Frontal cortex (tissue), 4 donors: Measurements from ENCODE around the gene WDFY2. TPM values are rescaled to one million over a fixed set of nuclear protein-coding genes. Genes with fewer than 3 reads are reported as not detected.
A peak's percentile ranks its signal among the peaks of the same experiment; 100 is the strongest.

ENCODE experiments used
- DNase-seq, 2 donors: peaks; one replicate each; pipeline ENCODE4 v3.0.0; 2012; ENCODE audit warnings: low spot score in 2 of 2
- FAIRE-seq: peaks from 2 replicates; lab custom pipeline; 2012; peaks lifted over from hg19 to GRCh38; lab: Jason Lieb, UNC
- total RNA-seq: library from RNA; depleted of rRNA; stranded (reverse); fragments of >200 nt; gene quantifications from one replicate; pipeline ENCODE4 v1.2.3, GENCODE V29; 2014
- donor health status: control.
- donor health status: control.
- donor health status: control.

Gene WDFY2
- total RNA-seq, 1 donor from 2014 or later = 4.9 TPM

DNA sequence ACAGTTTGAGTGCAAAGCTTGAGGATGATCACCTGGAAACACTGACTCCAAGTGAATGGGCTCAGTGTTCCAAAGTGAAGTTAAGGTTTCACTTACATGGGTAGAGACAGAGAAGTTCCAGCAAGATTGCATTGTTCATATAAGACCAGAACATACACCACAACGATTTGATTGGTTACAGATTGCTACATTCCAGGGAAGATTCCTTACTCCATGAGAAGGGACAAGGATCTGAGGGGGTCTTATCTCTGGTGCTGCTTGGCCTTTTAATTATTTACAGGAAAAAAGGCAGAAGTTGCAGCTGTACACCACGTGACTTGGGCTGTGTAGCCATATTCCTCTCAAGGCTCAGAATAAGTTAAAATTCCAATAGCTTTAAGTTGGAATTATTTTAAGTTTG is 12.3 kb downstream of the WDFY2 start:
- no peak for DNase-seq
- no peak for FAIRE-seq

DNA sequence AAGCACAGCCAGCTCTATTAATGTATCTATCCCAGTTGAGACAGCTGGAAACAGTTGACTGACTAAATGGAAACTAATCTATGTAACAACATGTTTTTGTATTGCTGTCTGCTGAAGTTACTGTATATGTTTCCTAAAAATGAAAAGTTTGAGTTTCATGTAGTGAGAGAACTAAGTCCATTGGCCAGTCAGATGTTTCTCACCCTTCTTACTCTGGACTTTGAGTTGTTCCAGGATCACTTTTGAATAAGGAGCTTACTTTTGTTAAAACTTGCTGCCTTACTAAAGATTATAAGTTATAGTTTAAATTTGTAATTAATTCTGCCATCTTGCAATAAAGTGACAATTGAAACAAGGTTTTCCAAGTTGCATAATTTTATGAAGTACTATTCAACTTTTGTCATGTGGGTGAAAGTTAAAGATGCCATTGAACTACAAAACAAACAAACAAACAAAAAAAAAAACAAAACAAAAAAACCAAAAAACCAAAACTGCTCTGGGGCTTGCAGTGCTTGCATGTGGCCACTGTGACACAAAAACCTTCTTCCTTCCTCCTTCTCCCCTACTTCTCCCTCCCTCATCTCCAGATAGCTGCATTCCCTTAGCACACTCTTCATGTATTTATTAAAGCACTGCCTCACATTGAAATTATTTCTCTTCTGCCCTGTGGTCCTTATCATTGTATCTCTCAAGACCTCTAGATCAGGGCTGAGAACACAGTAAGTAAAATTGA is 15.3 kb downstream of the WDFY2 start:
- FAIRE-seq (no peak), DNase-seq (no peak)

DNA sequence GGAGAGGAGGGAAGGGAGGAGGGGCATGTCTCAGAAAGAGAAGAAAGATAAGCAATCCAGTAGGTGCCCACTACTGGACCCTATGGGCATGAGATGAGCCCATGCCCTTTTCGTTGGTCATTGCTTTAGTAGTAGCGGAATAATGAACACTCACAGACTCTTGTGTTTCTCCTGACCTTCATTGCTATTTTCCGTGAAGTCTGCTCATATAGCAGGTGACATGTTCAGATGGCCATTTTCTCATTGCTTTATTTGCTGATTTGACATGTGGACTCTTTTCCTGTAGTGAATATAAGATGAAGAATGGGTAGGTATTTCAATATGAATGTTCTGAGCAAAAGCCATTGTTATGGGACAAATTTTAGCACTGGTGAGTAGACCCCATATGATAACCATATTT is 16.4 kb downstream of the WDFY2 start:
- no peak for DNase-seq
- no peak for FAIRE-seq

DNA sequence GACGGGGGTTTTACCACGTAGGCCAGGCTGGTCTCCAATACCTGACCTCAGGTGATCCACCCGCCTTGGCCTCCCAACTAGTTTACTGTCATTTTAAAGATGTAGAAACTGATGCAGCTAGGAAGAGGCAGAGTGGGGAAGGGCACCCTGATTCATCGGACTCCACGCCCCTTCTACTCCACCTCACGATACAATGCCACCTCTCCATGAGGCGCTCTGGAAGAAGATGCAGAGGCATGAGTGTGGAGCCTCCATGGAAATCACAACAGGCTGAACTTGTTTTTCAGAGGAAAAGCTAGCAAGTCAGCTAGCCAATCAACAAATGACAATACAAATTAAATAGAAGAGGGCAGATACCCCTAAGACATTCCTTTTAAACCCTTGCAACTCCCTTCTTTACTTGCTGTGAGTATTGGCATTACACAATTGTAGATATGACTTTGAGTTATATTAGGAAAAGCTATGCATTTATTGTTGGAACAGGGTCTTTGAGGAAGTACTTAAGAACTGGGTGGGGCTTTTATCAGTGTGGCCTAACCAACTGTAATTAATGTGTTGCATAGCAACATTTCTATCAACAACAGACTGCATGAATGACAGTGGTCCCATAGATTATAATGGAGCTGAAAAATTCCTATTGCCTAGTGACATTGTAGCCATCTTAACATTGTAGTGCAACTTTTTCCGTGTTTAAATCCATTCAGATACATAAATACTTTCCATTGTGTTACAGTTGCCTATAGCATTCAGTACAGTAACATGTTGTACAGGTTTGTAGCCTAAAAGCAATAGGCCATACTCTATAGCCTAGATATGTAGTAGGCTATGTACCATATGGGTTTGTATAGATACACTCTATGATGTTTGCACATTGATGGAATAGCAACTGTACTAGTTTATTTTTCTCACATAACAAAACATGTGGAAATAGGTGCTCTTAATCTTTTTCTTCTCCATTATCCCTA is 17.6 kb downstream of the WDFY2 start:
- FAIRE-seq (no peak), DNase-seq (no peak)

DNA sequence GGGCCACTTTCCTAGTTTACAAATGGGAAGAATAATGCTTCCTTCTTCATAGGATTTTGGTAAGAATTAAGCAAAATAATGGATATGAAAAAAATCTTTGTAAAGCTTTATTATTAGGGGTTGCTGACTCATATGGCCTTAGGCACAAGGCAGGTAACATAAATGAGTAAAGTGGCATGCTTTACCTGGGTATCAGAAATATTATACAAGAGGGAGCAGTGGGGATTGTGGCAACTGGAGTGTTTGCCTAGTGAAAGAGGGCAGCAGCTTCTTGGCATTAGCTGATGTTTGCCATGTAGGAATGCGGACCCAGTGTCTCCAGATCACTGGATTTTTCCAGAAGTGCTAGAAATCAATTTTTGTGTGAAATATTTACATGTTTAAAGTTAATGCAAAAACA is 19.5 kb downstream of the WDFY2 start:
- DNase-seq (no peak), FAIRE-seq (no peak)

- DNase-seq = no peak
- FAIRE-seq = no peak
Observed at GRCh38 chr13:51605698-51606097, 21.4 kb downstream of the WDFY2 start.

DNA sequence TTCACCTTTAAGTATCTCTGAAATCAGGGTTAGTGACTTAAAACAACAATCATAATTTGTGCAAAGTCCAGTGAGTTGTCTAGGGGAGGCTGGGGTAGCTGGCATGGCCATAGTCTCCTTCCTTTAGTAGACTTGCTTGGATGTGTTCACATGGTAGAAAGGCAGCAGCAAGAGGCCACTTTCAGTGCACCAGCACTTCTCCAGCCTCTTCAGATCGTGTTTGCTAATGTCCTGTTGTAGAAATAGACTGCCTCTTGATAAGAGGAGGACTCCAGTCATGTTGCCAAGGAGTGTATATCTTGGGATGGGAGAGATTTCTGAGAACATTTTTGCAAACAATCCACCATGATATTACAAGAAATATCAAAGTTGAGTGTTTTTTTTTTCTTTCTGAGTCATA is 22.9 kb downstream of the WDFY2 start:
- no peak for DNase-seq
- no peak for FAIRE-seq

DNA sequence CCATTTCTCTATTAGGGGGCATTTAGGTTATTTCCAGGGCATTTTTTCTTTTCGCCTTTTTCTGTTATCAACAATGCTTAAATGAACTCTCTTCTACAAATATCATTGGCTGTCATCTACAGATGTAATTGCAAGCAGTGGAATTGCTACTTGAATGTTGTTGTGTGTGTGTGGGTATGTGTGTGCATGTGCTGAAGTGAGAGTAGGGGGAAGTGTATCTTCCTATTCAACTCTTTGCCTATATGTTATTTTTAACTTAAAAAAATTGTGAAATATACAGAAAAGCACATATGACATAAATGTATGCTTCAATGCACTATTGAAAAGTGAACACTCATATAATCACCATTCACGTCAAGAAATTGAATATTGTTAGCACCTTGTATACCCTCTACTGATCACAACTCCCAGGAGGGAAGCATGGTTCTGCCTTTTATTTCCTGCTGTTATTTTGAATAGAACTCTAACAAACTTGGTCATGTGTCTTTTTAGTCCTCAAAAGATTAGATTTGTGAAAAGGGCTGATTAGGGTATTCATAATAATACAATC is 24.7 kb downstream of the WDFY2 start:
- FAIRE-seq (no peak), DNase-seq (no peak)

DNA sequence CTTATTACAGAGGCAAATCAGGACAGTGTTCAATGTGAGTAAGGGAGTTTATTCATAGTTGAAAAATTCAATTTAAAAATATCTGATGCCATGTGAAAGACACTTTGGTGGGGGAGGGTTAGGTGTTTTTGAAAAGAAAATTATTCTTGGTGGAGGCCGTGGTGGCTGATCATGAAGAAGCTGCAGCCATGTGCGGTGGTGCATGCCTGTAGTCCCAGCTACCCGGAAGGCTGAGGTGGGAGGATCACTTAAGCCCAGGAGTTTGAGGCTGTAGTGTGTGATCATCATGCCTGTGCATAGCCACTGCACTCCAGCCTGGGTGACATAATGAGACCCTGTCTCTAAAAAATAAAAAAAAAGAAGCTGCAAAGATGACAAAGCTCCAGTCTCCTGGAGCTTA is 28.6 kb downstream of the WDFY2 start:
- FAIRE-seq (no peak), DNase-seq (no peak)

- FAIRE-seq (no peak), DNase-seq (no peak)
Observed at GRCh38 chr13:51613535-51613934, 29.3 kb downstream of the WDFY2 start.

GRCh38 chr13:51614350-51614786 is 30.1 kb downstream of the WDFY2 start:
- FAIRE-seq (no peak), DNase-seq (peak in 1 of 2 donors; percentile 13)

- peak in 1 of 2 donors; percentile 20 for DNase-seq
- FAIRE-seq = peak; percentile 76
Observed at GRCh38 chr13:51618626-51619025, 34.4 kb downstream of the WDFY2 start.

DNA sequence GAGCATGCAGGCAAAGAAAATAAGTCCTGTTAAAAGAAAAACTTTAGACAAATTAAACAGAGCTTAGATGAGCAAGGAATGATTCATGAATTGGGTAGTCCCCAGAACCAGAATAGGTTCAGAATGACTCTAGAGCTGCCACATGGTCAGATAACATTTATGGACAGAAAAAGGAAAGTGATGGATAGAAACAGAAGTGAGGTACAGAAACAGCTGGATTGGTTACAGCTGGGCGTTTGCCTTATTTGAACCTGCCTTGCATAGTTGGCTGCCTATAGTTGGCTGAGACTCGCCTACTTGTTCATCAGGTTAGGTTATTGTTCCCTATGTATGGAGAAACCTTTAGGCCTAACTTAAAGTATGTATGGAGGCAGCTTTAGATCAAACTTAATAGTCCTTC is 35.4 kb downstream of the WDFY2 start:
- FAIRE-seq (no peak), DNase-seq (no peak)

DNA sequence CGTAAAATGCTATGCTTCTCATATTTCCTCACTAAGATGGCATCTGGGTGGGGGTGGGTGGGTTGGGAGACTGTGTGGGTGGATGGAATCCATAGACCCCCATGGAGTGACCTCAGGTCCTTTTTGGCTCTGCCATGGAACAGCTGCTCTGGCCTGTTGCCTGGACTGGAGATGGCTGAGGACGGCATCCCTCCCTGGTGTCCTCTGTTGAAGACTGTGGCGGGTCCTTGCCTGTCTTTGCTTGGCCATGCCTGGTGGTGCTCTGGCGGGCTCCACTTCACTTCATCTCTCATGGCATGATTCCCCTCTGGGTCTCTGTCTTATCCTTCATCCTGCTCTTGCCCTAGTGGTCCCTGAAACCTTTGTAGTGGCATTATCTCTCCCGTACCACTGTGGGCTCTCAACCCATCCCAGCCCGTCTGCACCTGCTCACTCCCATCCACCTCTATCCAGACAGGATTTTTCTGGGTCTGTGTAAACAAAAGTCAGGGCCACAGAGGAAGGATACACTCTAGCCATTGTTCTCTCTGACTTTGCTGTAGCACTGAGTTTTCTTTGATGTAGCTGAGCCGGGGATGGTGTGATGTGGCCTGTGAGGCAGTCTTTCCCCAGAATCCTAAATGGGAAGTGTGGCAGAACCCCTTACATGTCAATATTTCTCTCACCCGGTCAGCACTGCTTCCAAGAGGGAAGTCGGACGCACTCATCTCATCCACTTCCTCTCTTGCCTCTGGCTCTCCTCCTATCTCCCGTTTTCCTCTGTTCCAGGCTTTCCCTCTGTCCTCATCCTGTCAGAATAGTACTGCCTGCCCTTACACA is 36.1 kb downstream of the WDFY2 start:
- DNase-seq = no peak
- no peak for FAIRE-seq

GRCh38 chr13:51621602-51622001 is 37.3 kb downstream of the WDFY2 start:
- DNase-seq (no peak), FAIRE-seq (no peak)

GRCh38 chr13:51623473-51623872 is 39.2 kb downstream of the WDFY2 start:
- no peak for FAIRE-seq
- DNase-seq = no peak

GRCh38 chr13:51624207-51624606 is 39.9 kb downstream of the WDFY2 start:
- DNase-seq (no peak), FAIRE-seq (no peak)

- DNase-seq (no peak), FAIRE-seq (no peak)
Observed at GRCh38 chr13:51624695-51625345, 40.6 kb downstream of the WDFY2 start.

GRCh38 chr13:51625555-51626345 is 41.5 kb downstream of the WDFY2 start:
- DNase-seq = no peak
- FAIRE-seq = no peak
